Ammon's horn (tissue), 1 donor: Measurements from ENCODE around the gene SLC5A6.
"Not testable (repeated sequence)": the region's sequence is repeated elsewhere in the genome, so short reads cannot be mapped to it uniquely, and the experiment has no call there.

ENCODE experiments used
- DNase-seq: peaks from one replicate; pipeline ENCODE4 v3.0.0-alpha.2; 2016; ENCODE audit warnings: low spot score

Gene SLC5A6

GRCh38 chr2:27205206-27205605 is 6.9 kb downstream of the SLC5A6 start:
- DNase-seq = no peak

- DNase-seq = no peak
These were observed 7.5 kb downstream of the SLC5A6 start for GRCh38 chr2:27204566-27204965.

- DNase-seq = no peak
These were observed 8.3 kb downstream of the SLC5A6 start for GRCh38 chr2:27203741-27204140.

- DNase-seq = peak; percentile 13
These were observed 9.2 kb downstream of the SLC5A6 start for GRCh38 chr2:27202854-27203253.

GRCh38 chr2:27201675-27202074 is 10.4 kb downstream of the SLC5A6 start:
- DNase-seq = no peak

GRCh38 chr2:27199241-27199640 is 12.8 kb downstream of the SLC5A6 start:
- DNase-seq = no peak

GRCh38 chr2:27198627-27199026 is 13.4 kb downstream of the SLC5A6 start:
- DNase-seq = no peak

GRCh38 chr2:27198068-27198467 is 14.0 kb downstream of the SLC5A6 start:
- not testable (repeated sequence) for DNase-seq

GRCh38 chr2:27195799-27196198 is 16.3 kb downstream of the SLC5A6 start:
- DNase-seq = not testable (repeated sequence)

GRCh38 chr2:27194538-27195354 is 17.3 kb downstream of the SLC5A6 start:
- no peak for DNase-seq

GRCh38 chr2:27191070-27191829 is 20.8 kb downstream of the SLC5A6 start:
- peak; percentile 64 for DNase-seq

- DNase-seq = no peak
These were observed 22.1 kb downstream of the SLC5A6 start for GRCh38 chr2:27189989-27190388.

GRCh38 chr2:27186613-27187345 is 25.3 kb downstream of the SLC5A6 start:
- no peak for DNase-seq

- peak; percentile 62 for DNase-seq
These were observed 26.6 kb downstream of the SLC5A6 start for GRCh38 chr2:27185331-27186026.

GRCh38 chr2:27184115-27184514 is 28.0 kb downstream of the SLC5A6 start:
- no peak for DNase-seq

- DNase-seq = no peak
These were observed 29.7 kb downstream of the SLC5A6 start for GRCh38 chr2:27182346-27182745.

GRCh38 chr2:27179344-27180000 is 32.6 kb downstream of the SLC5A6 start:
- no peak for DNase-seq

- no peak for DNase-seq
These were observed 33.6 kb downstream of the SLC5A6 start for GRCh38 chr2:27178469-27178868.

GRCh38 chr2:27177441-27178351 is 34.4 kb downstream of the SLC5A6 start:
- DNase-seq = no peak

- not testable (repeated sequence) for DNase-seq
These were observed 36.3 kb downstream of the SLC5A6 start for GRCh38 chr2:27175781-27176180.
